Activated naive CD8-positive, alpha-beta T cell treated with anti-CD3 and anti-CD28 coated beads for 36 hours (primary cell): ENCODE results near the gene PF4V1. TPM values are rescaled to one million over a fixed set of nuclear protein-coding genes. Genes with fewer than 3 reads are reported as not detected.

Experiments used
- DNase-seq: peaks from one replicate; pipeline ENCODE4 v3.0.0; 2021
- H3K27ac Mint-ChIP-seq: one replicate; pipeline ENCODE4 v1.8.0; 2022; ENCODE audit warnings: mild to moderate bottlenecking, moderate library complexity, mixed read lengths
- H3K27me3 Mint-ChIP-seq: one replicate; pipeline ENCODE4 v1.8.0; 2022; ENCODE audit warnings: mild to moderate bottlenecking, mixed read lengths
- H3K36me3 Mint-ChIP-seq: one replicate; pipeline ENCODE4 v1.8.0; 2021; ENCODE audit warnings: mild to moderate bottlenecking, mixed read lengths
- H3K4me1 Mint-ChIP-seq: one replicate; pipeline ENCODE4 v1.8.0; 2021; ENCODE audit warnings: mixed read lengths
- H3K4me3 Mint-ChIP-seq: one replicate; pipeline ENCODE4 v1.8.0; 2022; ENCODE audit warnings: mild to moderate bottlenecking, moderate library complexity, mixed read lengths
- H3K9me3 Mint-ChIP-seq: one replicate; pipeline ENCODE4 v1.8.0; 2022; ENCODE audit warnings: mixed read lengths
- total RNA-seq, 2 experiments: library from RNA; stranded (reverse); gene quantifications; one replicate each; pipeline ENCODE4 v1.2.3, GENCODE V29; 2021

The PF4V1 gene
- total RNA-seq, 2 experiments from 2014 or later, result not detected

- Mint-ChIP-seq H3K4me3 (no peak overlapping the region), H3K4me1 (no peaks in the 10 kb centered on the region), H3K9me3 (no peaks in the 10 kb centered on the region), H3K27me3 (no peaks in the 10 kb centered on the region), H3K27ac (no peak overlapping the region), H3K36me3 (no peaks in the 10 kb centered on the region)
- no peak for DNase-seq
Measured at GRCh38 chr4:73902038-73902637, 49.0 kb downstream of the PF4V1 start.

- no peaks in the 10 kb centered on the region for H3K36me3 Mint-ChIP-seq
- no peaks in the 10 kb centered on the region for H3K4me1 Mint-ChIP-seq
- no peak overlapping the region for H3K4me3 Mint-ChIP-seq
- no peaks in the 10 kb centered on the region for H3K27me3 Mint-ChIP-seq
- no peaks in the 10 kb centered on the region for H3K9me3 Mint-ChIP-seq
- no peak for DNase-seq
- H3K27ac Mint-ChIP-seq, result no peak overlapping the region
Measured at GRCh38 chr4:73902817-73903547, 49.9 kb downstream of the PF4V1 start.

Other genes starting within 250 kb of the PF4V1 start
- gene RASSF6, start 232.9 kb upstream of the PF4V1 start, total RNA-seq, result not detected
- under 1 TPM; 0.31 to 0.38 TPM for gene CXCL8, start 112.7 kb upstream of the PF4V1 start, total RNA-seq
- not detected for gene CXCL6, start 16.6 kb upstream of the PF4V1 start, total RNA-seq
- gene CXCL1, start 16.1 kb downstream of the PF4V1 start, total RNA-seq, result not detected
- gene PF4, start 128.7 kb downstream of the PF4V1 start, total RNA-seq, result not detected
- not detected for gene PPBP, start 134.9 kb downstream of the PF4V1 start, total RNA-seq
- gene CXCL5, start 145.4 kb downstream of the PF4V1 start, total RNA-seq, result not detected
- gene CXCL3, start 185.4 kb downstream of the PF4V1 start, total RNA-seq, result not detected
- not detected for gene CXCL2, start 245.9 kb downstream of the PF4V1 start, total RNA-seq